WERI-Rb-1 (cell line): ENCODE data around the gene NTF3.

ENCODE experiments used
- DNase-seq: peaks from one replicate; pipeline ENCODE4 v3.0.0-alpha.2; 2020
- H3K27ac ChIP-seq: fragments of 250-450 bp; sonication (Bioruptor Pico); 2 replicates; pipeline ENCODE4 v1.5.1; 2020; ENCODE audit warnings: mild to moderate bottlenecking, moderate library complexity
- H3K27me3 ChIP-seq: fragments of 250-450 bp; sonication (Bioruptor Pico); 2 replicates; pipeline ENCODE4 v1.5.1; 2021; ENCODE audit warnings: mild to moderate bottlenecking, low read depth, moderate library complexity; ENCODE audit not compliant: insufficient read depth, severe bottlenecking
- H3K36me3 ChIP-seq: fragments of 250-450 bp; sonication (Bioruptor Pico); 2 replicates; pipeline ENCODE4 v1.5.1; 2020; ENCODE audit warnings: mild to moderate bottlenecking, moderate library complexity
- H3K4me3 ChIP-seq: 2 replicates; pipeline ENCODE4 v1.5.1; 2011; ENCODE audit warnings: low read depth, mild to moderate bottlenecking, control low read depth, low read length
- H3K9me3 ChIP-seq: fragments of 250-450 bp; sonication (Bioruptor Pico); 2 replicates; pipeline ENCODE4 v1.5.1; 2021; ENCODE audit warnings: mild to moderate bottlenecking, moderate library complexity; ENCODE audit not compliant: severe bottlenecking
- CTCF ChIP-seq: IDR thresholded peaks from 2 replicates; pipeline ENCODE4 v1.5.1; 2011; ENCODE audit warnings: low read depth, mild to moderate bottlenecking, control low read depth, inconsistent platforms, low read length

NTF3 gene

GRCh38 chr12:5489760-5490406, 58.0 kb downstream of the NTF3 start:
- Histone ChIP-seq H3K4me3 (no peak overlapping the region), H3K36me3 (peaks cover 6% of the 10 kb centered on the region), H3K27me3 (no peaks in the 10 kb centered on the region), H3K27ac (no peak overlapping the region), H3K9me3 (no peaks in the 10 kb centered on the region)
- DNase-seq, result no peak
- no peak for TF ChIP-seq CTCF

- no peak for DNase-seq
Measured at GRCh38 chr12:5492562-5492961, 60.7 kb downstream of the NTF3 start.

GRCh38 chr12:5493018-5493417, 61.1 kb downstream of the NTF3 start:
- no peak overlapping the region for H3K27ac ChIP-seq
- peaks cover 6% of the 10 kb centered on the region for H3K36me3 ChIP-seq
- H3K27me3 ChIP-seq, result no peaks in the 10 kb centered on the region
- no peak overlapping the region for H3K4me3 ChIP-seq
- DNase-seq, result peak; percentile 32
- TF ChIP-seq CTCF, result peak; percentile 47
- no peaks in the 10 kb centered on the region for H3K9me3 ChIP-seq

More at GRCh38 chr12:5492562-5492961, 60.7 kb downstream of the NTF3 start:
- Histone ChIP-seq H3K36me3 (peaks cover 6% of the 10 kb centered on the region), H3K4me3 (no peak overlapping the region), H3K27ac (no peak overlapping the region), H3K9me3 (no peaks in the 10 kb centered on the region), H3K27me3 (no peaks in the 10 kb centered on the region)
- TF ChIP-seq CTCF, result no peak

GRCh38 chr12:5494343-5494742, 62.4 kb downstream of the NTF3 start:
- Histone ChIP-seq H3K9me3 (no peaks in the 10 kb centered on the region), H3K27ac (no peak overlapping the region), H3K36me3 (peaks cover 6% of the 10 kb centered on the region), H3K27me3 (no peaks in the 10 kb centered on the region), H3K4me3 (no peak overlapping the region)
- no peak for TF ChIP-seq CTCF
- no peak for DNase-seq

- no peak overlapping the region for H3K27ac ChIP-seq
- peaks cover 6% of the 10 kb centered on the region for H3K36me3 ChIP-seq
- no peaks in the 10 kb centered on the region for H3K27me3 ChIP-seq
- H3K4me3 ChIP-seq, result no peak overlapping the region
- H3K9me3 ChIP-seq, result no peaks in the 10 kb centered on the region
- DNase-seq, result no peak
- no peak for TF ChIP-seq CTCF
Measured at GRCh38 chr12:5497329-5498053, 65.6 kb downstream of the NTF3 start.
